ENCODE data around the gene LYSMD2. TPM values are rescaled to one million over a fixed set of nuclear protein-coding genes. Genes with fewer than 3 reads are reported as not detected.

The LYSMD2 gene
- total RNA-seq, 1 donor from 2014 or later, result 16.5 TPM

Other genes with a start within 250 kb of the LYSMD2 start
- gene DMXL2, start 114.9 kb downstream of the LYSMD2 start, total RNA-seq, result 2.4 and 3.8 TPM in 2 replicates
- gene SCG3, start 56.2 kb downstream of the LYSMD2 start, total RNA-seq, result not detected in 2 replicates
- 4.1 and 4.5 TPM in 2 replicates for gene TMOD2, start 13.9 kb upstream of the LYSMD2 start, total RNA-seq
- 59.2 and 60.2 TPM in 2 replicates for gene TMOD3, start 92.0 kb upstream of the LYSMD2 start, total RNA-seq
- 36.3 and 36.5 TPM in 2 replicates for gene LEO1, start 234.1 kb upstream of the LYSMD2 start, total RNA-seq